ENCODE data around the gene KIF5C. TPM values are rescaled to one million over a fixed set of nuclear protein-coding genes. Genes with fewer than 3 reads are reported as not detected.
A peak's percentile ranks its signal among the peaks of the same experiment; 100 is the strongest.

Gene KIF5C
- polyA plus RNA-seq, 3 donors from 2014 or later = 0.20 to 1.1 TPM; not detected in 1

DNA sequence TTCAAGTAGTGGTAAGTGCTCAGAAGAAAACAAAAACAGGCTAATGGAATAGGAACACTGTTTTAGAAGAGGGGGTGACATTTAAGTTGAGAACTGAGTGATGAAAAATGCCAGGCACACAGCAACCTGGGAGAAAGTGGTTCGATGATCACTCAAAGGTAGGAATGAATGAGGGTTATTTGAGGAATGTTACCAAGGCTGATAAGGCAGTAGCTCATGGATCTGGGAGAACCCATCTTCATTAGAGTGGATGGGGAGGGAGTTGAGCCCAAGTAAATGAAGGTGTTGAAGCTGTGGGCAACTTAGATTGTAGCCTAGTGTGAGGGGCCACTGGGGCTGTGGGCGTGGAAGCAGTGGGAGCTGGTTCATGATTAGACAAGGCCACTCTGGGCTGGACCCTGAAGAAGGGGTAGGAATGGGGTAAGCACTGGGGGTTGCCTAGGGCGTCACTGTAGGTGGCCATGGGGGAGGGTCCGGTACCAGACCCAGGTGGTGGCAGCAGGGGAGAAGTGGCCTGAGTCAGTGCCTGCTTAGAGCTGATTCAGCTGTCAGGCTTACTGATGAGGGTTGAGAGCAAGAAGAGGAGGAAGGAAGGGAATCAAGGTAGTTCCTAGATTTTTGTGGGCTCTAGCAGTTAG, 141.0 kb downstream of the KIF5C start:
- DNase-seq = no peak
- H3K9me3 Mint-ChIP-seq = no peaks in the 10 kb centered on the region
- peaks cover 0 to 4% (median 0%) of the 10 kb centered on the region in 3 donors for H3K27me3 Mint-ChIP-seq (ENCODE audit: low read depth in 3 of 3)
- H3K4me3 Mint-ChIP-seq = no peak overlapping the region
- no peak overlapping the region for H3K27ac Mint-ChIP-seq
- no peaks in the 10 kb centered on the region for H3K4me1 Mint-ChIP-seq
- H3K36me3 Mint-ChIP-seq = no peaks in the 10 kb centered on the region

DNA sequence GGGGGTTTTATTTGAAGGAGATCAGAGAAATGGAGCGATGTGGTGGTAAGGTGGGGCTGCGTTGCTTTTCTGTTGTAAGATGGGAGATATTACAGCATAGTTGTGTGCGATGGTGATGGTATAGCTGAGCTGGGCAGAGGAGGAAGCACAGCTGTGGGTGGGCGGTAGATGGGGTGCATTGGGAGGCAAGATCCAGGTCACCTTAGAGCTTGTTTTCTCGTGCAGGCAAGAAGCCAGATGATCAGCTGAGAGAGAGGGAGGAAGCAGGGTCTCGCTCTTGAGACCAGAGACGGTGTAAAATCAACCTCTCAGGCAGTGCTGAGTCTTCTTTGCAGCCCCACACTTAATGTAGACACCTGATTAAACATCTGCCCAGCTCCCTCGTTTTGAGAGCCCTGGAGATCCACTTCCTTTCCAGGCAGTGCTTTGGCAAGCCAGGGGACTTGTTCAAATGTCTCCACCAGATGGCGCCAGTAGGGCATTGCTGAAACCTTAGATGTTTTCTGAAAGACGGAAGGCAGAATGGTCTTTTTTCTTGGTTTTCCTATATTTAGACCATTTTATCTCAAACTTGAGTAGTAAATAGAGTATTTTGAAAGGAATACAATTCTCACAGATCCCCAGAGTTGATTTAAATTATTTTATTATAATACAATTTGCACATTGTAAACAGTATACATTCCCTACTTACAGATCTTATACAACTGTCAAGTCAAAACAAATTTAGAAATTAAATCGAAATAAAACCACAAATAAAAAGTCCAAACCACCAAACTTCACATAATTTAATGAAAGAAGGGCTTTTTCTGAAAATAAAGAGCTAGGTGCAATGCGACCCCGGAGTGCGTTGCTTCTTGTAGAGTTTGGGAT, 142.3 kb downstream of the KIF5C start:
- H3K27me3 Mint-ChIP-seq (ENCODE audit: low read depth in 3 of 3) = peaks cover 0 to 4% (median 0%) of the 10 kb centered on the region in 3 donors
- no peaks in the 10 kb centered on the region for H3K9me3 Mint-ChIP-seq
- no peak overlapping the region for H3K4me3 Mint-ChIP-seq
- no peaks in the 10 kb centered on the region for H3K4me1 Mint-ChIP-seq
- H3K27ac Mint-ChIP-seq = no peak overlapping the region
- no peaks in the 10 kb centered on the region for H3K36me3 Mint-ChIP-seq
- peak; percentile 35 to 53 (median 47) for DNase-seq

DNA sequence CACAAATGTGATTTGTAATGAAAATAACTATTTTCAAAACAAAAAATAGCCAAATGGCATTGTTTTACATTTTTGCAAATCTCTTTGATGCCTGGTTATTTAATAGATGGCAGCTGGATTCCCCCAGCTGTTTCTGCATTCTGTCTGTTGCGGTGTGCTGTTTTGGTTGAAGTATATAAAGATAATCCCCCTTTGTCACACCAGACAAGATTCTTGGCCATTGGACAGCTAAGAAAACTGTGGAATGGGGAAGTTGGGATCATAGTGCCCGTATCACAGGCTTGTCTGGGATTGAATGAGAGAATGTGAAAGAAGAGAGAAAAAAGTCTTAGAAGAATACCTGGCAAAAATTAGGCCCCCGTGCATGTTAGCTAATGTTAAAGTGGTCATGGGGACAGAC, 144.0 kb downstream of the KIF5C start:
- no peak overlapping the region for H3K27ac Mint-ChIP-seq
- H3K9me3 Mint-ChIP-seq = no peaks in the 10 kb centered on the region

GRCh38 chr2:149019768-149020167, 144.7 kb downstream of the KIF5C start:
- H3K27ac Mint-ChIP-seq = no peak overlapping the region
- no peak for DNase-seq
- H3K9me3 Mint-ChIP-seq = no peaks in the 10 kb centered on the region
- H3K4me1 Mint-ChIP-seq = no peaks in the 10 kb centered on the region
- peaks cover 0 to 4% (median 0%) of the 10 kb centered on the region in 3 donors for H3K27me3 Mint-ChIP-seq (ENCODE audit: low read depth in 3 of 3)
- no peaks in the 10 kb centered on the region for H3K36me3 Mint-ChIP-seq
- H3K4me3 Mint-ChIP-seq = no peak overlapping the region

More for the DNA sequence above, 144.0 kb downstream of the KIF5C start:
- peaks cover 0 to 4% (median 0%) of the 10 kb centered on the region in 3 donors for H3K27me3 Mint-ChIP-seq (ENCODE audit: low read depth in 3 of 3)
- no peak overlapping the region for H3K4me3 Mint-ChIP-seq
- no peaks in the 10 kb centered on the region for H3K4me1 Mint-ChIP-seq
- no peaks in the 10 kb centered on the region for H3K36me3 Mint-ChIP-seq
- DNase-seq = no peak

DNA sequence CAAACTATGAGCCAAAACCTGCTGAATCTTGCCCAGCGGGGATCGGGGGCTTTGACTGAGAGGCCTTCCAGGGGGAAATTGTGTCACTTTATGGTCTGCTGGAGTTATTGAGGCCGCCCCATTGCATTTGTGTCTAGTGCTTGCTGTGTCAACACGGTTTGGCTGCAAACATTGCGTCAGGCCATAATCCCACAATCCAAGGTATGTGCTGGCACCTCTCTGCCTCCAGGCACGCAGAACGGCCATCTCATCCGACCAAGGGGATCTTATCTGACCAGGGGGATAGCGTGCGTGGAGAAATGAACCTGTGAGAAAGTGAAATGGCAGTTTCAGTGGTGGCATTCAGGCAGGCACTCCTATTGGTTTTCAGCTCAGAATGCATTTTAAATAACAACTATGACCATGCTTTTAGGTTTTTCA, 145.4 kb downstream of the KIF5C start:
- Mint-ChIP-seq H3K27ac (no peak overlapping the region), H3K36me3 (no peaks in the 10 kb centered on the region), H3K4me1 (no peaks in the 10 kb centered on the region), H3K27me3 (ENCODE audit: low read depth in 3 of 3) (peaks cover 0 to 4% (median 0%) of the 10 kb centered on the region in 3 donors), H3K4me3 (no peak overlapping the region), H3K9me3 (no peaks in the 10 kb centered on the region)
- DNase-seq = no peak

DNA sequence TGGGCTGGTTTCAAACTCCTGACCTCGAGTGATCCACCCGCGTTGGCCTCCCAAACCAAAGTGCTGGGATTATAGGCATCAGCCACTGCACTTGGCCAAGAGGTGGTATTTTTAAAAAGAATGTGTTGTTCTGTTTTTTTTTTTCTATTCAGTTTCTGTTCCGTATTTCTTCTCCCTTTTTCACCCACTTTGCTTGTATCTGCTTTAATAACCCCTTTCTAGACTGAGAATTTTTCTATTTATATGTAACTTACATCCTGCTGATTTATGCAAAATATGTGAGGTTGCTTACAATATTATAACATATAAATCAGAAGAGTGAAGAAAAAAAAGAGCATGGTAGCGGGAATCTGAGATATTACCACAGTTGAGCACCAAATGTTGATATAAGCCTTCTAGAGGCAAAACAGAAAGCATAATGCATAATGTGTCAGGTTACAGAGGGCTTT, 146.3 kb downstream of the KIF5C start:
- H3K4me3 Mint-ChIP-seq = no peak overlapping the region
- H3K9me3 Mint-ChIP-seq = no peaks in the 10 kb centered on the region
- H3K36me3 Mint-ChIP-seq = no peaks in the 10 kb centered on the region
- H3K27me3 Mint-ChIP-seq (ENCODE audit: low read depth in 3 of 3) = no peaks in the 10 kb centered on the region
- H3K4me1 Mint-ChIP-seq = no peaks in the 10 kb centered on the region
- no peak overlapping the region for H3K27ac Mint-ChIP-seq
- DNase-seq = no peak

GRCh38 chr2:149021761-149022160, 146.7 kb downstream of the KIF5C start:
- no peak for DNase-seq
- Mint-ChIP-seq H3K27ac (no peak overlapping the region), H3K4me3 (no peak overlapping the region), H3K27me3 (ENCODE audit: low read depth in 3 of 3) (no peaks in the 10 kb centered on the region), H3K4me1 (no peaks in the 10 kb centered on the region), H3K36me3 (no peaks in the 10 kb centered on the region), H3K9me3 (no peaks in the 10 kb centered on the region)

DNA sequence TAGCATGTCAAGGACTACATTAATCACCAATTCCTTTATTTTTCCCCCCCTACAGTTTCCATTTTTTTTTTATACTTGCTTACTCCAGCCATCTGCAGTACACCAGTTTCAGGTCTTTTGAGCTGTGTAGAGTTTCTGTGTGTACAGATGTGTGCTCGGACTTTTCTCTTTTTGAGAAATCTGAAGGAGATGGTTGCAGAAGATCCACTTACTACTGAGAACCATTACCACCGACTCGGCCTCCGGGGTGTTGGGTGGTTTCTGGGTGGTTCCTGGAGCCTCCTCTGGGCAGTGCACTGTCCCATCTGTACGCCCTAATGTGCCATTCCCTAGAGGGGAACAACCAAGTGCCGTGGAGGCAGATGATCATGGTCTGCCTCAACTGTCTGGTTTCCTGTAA, 148.1 kb downstream of the KIF5C start:
- no peak overlapping the region for H3K4me3 Mint-ChIP-seq
- H3K9me3 Mint-ChIP-seq = no peaks in the 10 kb centered on the region
- H3K36me3 Mint-ChIP-seq = no peaks in the 10 kb centered on the region
- no peak for DNase-seq
- no peaks in the 10 kb centered on the region for H3K4me1 Mint-ChIP-seq
- no peak overlapping the region for H3K27ac Mint-ChIP-seq
- H3K27me3 Mint-ChIP-seq (ENCODE audit: low read depth in 3 of 3) = no peaks in the 10 kb centered on the region

GRCh38 chr2:149027590-149028250, 152.7 kb downstream of the KIF5C start:
- no peaks in the 10 kb centered on the region for H3K36me3 Mint-ChIP-seq
- H3K4me3 Mint-ChIP-seq = no peak overlapping the region
- H3K27ac Mint-ChIP-seq = no peak overlapping the region
- no peaks in the 10 kb centered on the region for H3K4me1 Mint-ChIP-seq
- no peak for DNase-seq
- H3K27me3 Mint-ChIP-seq (ENCODE audit: low read depth in 3 of 3) = peaks cover 0 to 7% (median 2%) of the 10 kb centered on the region in 3 donors
- H3K9me3 Mint-ChIP-seq = no peaks in the 10 kb centered on the region

- no peak overlapping the region for H3K27ac Mint-ChIP-seq
- H3K4me3 Mint-ChIP-seq = no peak overlapping the region
- DNase-seq = no peak
- no peaks in the 10 kb centered on the region for H3K9me3 Mint-ChIP-seq
- H3K27me3 Mint-ChIP-seq (ENCODE audit: low read depth in 3 of 3) = peaks cover 0 to 7% (median 2%) of the 10 kb centered on the region in 3 donors
- H3K4me1 Mint-ChIP-seq = no peaks in the 10 kb centered on the region
- H3K36me3 Mint-ChIP-seq = no peaks in the 10 kb centered on the region
Observed at GRCh38 chr2:149028377-149028776, 153.3 kb downstream of the KIF5C start.

GRCh38 chr2:149028891-149029290, 153.9 kb downstream of the KIF5C start:
- no peaks in the 10 kb centered on the region for H3K36me3 Mint-ChIP-seq
- H3K4me1 Mint-ChIP-seq = no peaks in the 10 kb centered on the region
- no peaks in the 10 kb centered on the region for H3K9me3 Mint-ChIP-seq
- H3K4me3 Mint-ChIP-seq = no peak overlapping the region
- H3K27me3 Mint-ChIP-seq (ENCODE audit: low read depth in 3 of 3) = peaks cover 0 to 7% (median 2%) of the 10 kb centered on the region in 3 donors
- no peak overlapping the region for H3K27ac Mint-ChIP-seq
- no peak for DNase-seq

GRCh38 chr2:149029307-149029965, 154.4 kb downstream of the KIF5C start:
- H3K27me3 Mint-ChIP-seq (ENCODE audit: low read depth in 3 of 3) = peaks cover 0 to 7% (median 2%) of the 10 kb centered on the region in 3 donors
- no peak for DNase-seq
- H3K27ac Mint-ChIP-seq = no peak overlapping the region
- no peaks in the 10 kb centered on the region for H3K36me3 Mint-ChIP-seq
- no peaks in the 10 kb centered on the region for H3K4me1 Mint-ChIP-seq
- H3K9me3 Mint-ChIP-seq = no peaks in the 10 kb centered on the region
- no peak overlapping the region for H3K4me3 Mint-ChIP-seq

GRCh38 chr2:149031396-149031795, 156.4 kb downstream of the KIF5C start:
- H3K4me1 Mint-ChIP-seq = no peaks in the 10 kb centered on the region
- no peak overlapping the region for H3K27ac Mint-ChIP-seq

More at GRCh38 chr2:149031396-149031795, 156.4 kb downstream of the KIF5C start:
- H3K36me3 Mint-ChIP-seq = no peaks in the 10 kb centered on the region
- DNase-seq = no peak
- H3K4me3 Mint-ChIP-seq = no peak overlapping the region
- H3K9me3 Mint-ChIP-seq = no peaks in the 10 kb centered on the region
- peaks cover 0 to 10% (median 4%) of the 10 kb centered on the region in 3 donors for H3K27me3 Mint-ChIP-seq (ENCODE audit: low read depth in 3 of 3)
